Fibroblast of lung (primary cell): Measurements from ENCODE around the gene PIK3R6. TPM values are rescaled to one million over a fixed set of nuclear protein-coding genes. Genes with fewer than 3 reads are reported as not detected.

Experiments used
- DNase-seq, 2 donors: peaks; one replicate each; pipeline versions ENCODE4 v3.0.0 to v3.0.0-alpha.2; 2010; ENCODE audit warnings: low read depth in 2 of 2
- H2AFZ ChIP-seq: 2 replicates; pipeline ENCODE4 v1.5.1; 2012; ENCODE audit warnings: low read length, control low read depth, inconsistent platforms
- H3K27ac ChIP-seq: 2 replicates; pipeline ENCODE4 v1.5.1; 2011; ENCODE audit warnings: low read length, control low read depth; ENCODE audit not compliant: insufficient read depth
- H3K27me3 ChIP-seq: 2 replicates; pipeline ENCODE4 v1.5.1; 2011; ENCODE audit warnings: mild to moderate bottlenecking, low read length; ENCODE audit not compliant: control insufficient read depth, insufficient read depth
- H3K36me3 ChIP-seq: 2 replicates; pipeline ENCODE4 v1.5.1; 2011; ENCODE audit warnings: low read length; ENCODE audit not compliant: control insufficient read depth, insufficient read depth
- H3K4me1 ChIP-seq: 2 replicates; pipeline ENCODE4 v1.5.1; 2011; ENCODE audit warnings: low read length; ENCODE audit not compliant: control insufficient read depth, insufficient read depth; ENCODE audit errors: extremely low read depth
- H3K4me2 ChIP-seq: 2 replicates; pipeline ENCODE4 v1.5.1; 2011; ENCODE audit warnings: low read length, control low read depth; ENCODE audit not compliant: insufficient read depth; ENCODE audit errors: extremely low read depth
- H3K4me3 ChIP-seq, 4 experiments: fragments of 200-600 bp in 1 of 4; sonication (generic) in 1 of 4; replicated peaks in 1 of 4; 2 replicates each; pipeline ENCODE4 v1.5.1; 2011 to 2016; ENCODE audit warnings: low read length in 4 of 4, low read depth in 3 of 4, mild to moderate bottlenecking in 3 of 4, control low read depth in 2 of 4, inconsistent platforms in 1 of 4, mixed read lengths in 1 of 4; ENCODE audit not compliant: insufficient read depth in 1 of 4; ENCODE audit errors: control extremely low read depth in 1 of 4
- H3K79me2 ChIP-seq: 2 replicates; pipeline ENCODE4 v1.5.1; 2012; ENCODE audit warnings: mild to moderate bottlenecking, low read length, inconsistent platforms; ENCODE audit not compliant: control insufficient read depth, insufficient read depth
- H3K9ac ChIP-seq: 2 replicates; pipeline ENCODE4 v1.5.1; 2011; ENCODE audit warnings: mild to moderate bottlenecking, low read length, control low read depth; ENCODE audit not compliant: insufficient read depth
- H3K9me3 ChIP-seq: 2 replicates; pipeline ENCODE4 v1.5.1; 2012; ENCODE audit warnings: low read depth, low read length; ENCODE audit not compliant: control insufficient read depth, insufficient read depth
- H4K20me1 ChIP-seq: 2 replicates; pipeline ENCODE4 v1.5.1; 2011; ENCODE audit warnings: low read length; ENCODE audit not compliant: control insufficient read depth, insufficient read depth; ENCODE audit errors: extremely low read depth
- CTCF ChIP-seq, 2 donors: IDR thresholded peaks in 1 of 2; conservative IDR thresholded peaks in 1 of 2; 1 replicate in 1 of 2; 2 replicates in 1 of 2; pipeline ENCODE4 v1.5.1; 2011 to 2012; ENCODE audit warnings: low read length in 2 of 2, control low read depth in 1 of 2, inconsistent platforms in 1 of 2, low read depth in 1 of 2, mild to moderate bottlenecking in 1 of 2
- EZH2 ChIP-seq: IDR thresholded peaks from 2 replicates; pipeline ENCODE4 v1.5.1; 2012; ENCODE audit warnings: low read length, control low read depth, mild to moderate bottlenecking; ENCODE audit errors: missing control alignments
- polyA plus RNA-seq, 2 donors: library from polyadenylated mRNA; depleted of rRNA in 1 of 2; stranded (reverse) in 1 of 2; unstranded in 1 of 2; fragments of >200 nt; gene quantifications; 2 replicates each; pipeline ENCODE4 v1.2.1, GENCODE V29; 2011 to 2012; ENCODE audit warnings: missing spikeins in 1 of 2
- total RNA-seq: library from RNA; depleted of rRNA; stranded (reverse); fragments of >200 nt; gene quantifications from 2 replicates; pipeline ENCODE4 v1.2.1, GENCODE V29; 2014

Gene PIK3R6
- total and polyA plus RNA-seq, 2 donors (not counting 1 experiment from before 2014, with no cell fraction given): 0.02 TPM; not detected in 1

GRCh38 chr17:8792646-8793045 lies 74.8 kb downstream of the PIK3R6 start:
- Histone ChIP-seq H3K27me3 (no peaks in the 10 kb centered on the region), H3K4me1 (no peaks in the 10 kb centered on the region), H3K27ac (no peak overlapping the region), H3K79me2 (no peaks in the 10 kb centered on the region), H3K4me2 (no peak overlapping the region), H3K9ac (no peak overlapping the region), H3K36me3 (no peaks in the 10 kb centered on the region), H2AFZ (no peak overlapping the region), H4K20me1 (no peaks in the 10 kb centered on the region), H3K4me3 (no peak overlapping the region), H3K9me3 (no peaks in the 10 kb centered on the region)
- no peak for TF ChIP-seq EZH2
- DNase-seq: no peak

GRCh38 chr17:8791910-8792270 lies 75.6 kb downstream of the PIK3R6 start:
- no peaks in the 10 kb centered on the region for H3K4me1 ChIP-seq
- H3K79me2 ChIP-seq: no peaks in the 10 kb centered on the region
- H3K36me3 ChIP-seq: no peaks in the 10 kb centered on the region
- H3K9me3 ChIP-seq: no peaks in the 10 kb centered on the region
- H3K27me3 ChIP-seq: no peaks in the 10 kb centered on the region
- DNase-seq: peak; percentile 49 to 86
- no peak overlapping the region for H2AFZ ChIP-seq
- H4K20me1 ChIP-seq: no peaks in the 10 kb centered on the region
- no peak overlapping the region for H3K27ac ChIP-seq
- no peak overlapping the region for H3K4me3 ChIP-seq
- TF ChIP-seq CTCF (conservative IDR thresholded peaks at IDR 0.05 in 1 of 2, IDR thresholded peaks at IDR 0.05 in 1 of 2; ENCODE audit: low read depth in 1 of 2, low read length in 2 of 2) (no peak), EZH2 (no peak)
- H3K4me2 ChIP-seq: no peak overlapping the region
- H3K9ac ChIP-seq: no peak overlapping the region

- Histone ChIP-seq H3K4me1 (no peaks in the 10 kb centered on the region), H3K4me3 (no peak overlapping the region), H2AFZ (no peak overlapping the region), H3K27me3 (no peaks in the 10 kb centered on the region), H3K79me2 (no peaks in the 10 kb centered on the region), H4K20me1 (no peaks in the 10 kb centered on the region), H3K4me2 (no peak overlapping the region), H3K9ac (no peak overlapping the region), H3K36me3 (no peaks in the 10 kb centered on the region), H3K9me3 (no peaks in the 10 kb centered on the region), H3K27ac (no peak overlapping the region)
- peak in 1 of 2 donors; percentile 11 for TF ChIP-seq CTCF (conservative IDR thresholded peaks at IDR 0.05 in 1 of 2, IDR thresholded peaks at IDR 0.05 in 1 of 2; ENCODE audit: low read depth in 1 of 2, low read length in 2 of 2)
- no peak for TF ChIP-seq EZH2
- no peak for DNase-seq
Observed at GRCh38 chr17:8791248-8791909, 76.1 kb downstream of the PIK3R6 start.
